DMS53 treated with DMSO at 0.1 percent for 48 hours (cell line): ENCODE results near the gene ADGRG6.

Experiments
- DNase-seq: peaks from one replicate; lab custom pipeline; 2025; ENCODE audit not compliant: unreplicated experiment; lab: John Stamatoyannopoulos, UW

The ADGRG6 gene

DNA sequence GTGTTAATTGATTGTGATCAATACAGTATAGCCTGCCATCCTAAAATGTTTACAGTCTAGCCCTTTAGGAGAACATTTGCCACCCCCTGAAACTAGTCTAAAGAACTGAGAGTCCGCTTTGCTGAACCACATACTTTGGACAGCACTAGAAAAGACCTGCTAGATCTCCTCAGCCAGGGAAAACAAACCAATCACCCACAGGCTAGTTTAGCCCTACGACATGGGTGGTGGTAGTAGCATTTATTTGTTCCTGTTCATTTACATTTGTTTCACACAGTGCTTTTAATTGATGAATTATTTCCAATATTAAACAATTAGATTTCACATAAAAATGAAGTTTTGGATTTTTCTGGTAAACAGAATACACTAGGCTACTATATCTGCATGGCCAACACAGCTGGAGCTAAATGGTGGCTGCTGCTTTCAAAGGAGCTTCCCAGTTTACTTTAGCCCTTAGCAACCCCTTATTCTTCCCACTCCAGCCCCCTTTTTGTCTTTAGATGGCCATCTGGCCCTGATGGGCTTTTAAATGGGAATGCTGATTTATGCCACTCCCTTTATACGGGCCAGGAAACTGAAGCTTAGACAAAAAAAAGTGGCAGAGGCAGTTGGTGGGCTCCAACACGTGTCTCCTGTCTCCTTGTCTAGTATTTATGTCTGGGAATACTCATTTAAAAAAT lies 72.4 kb downstream of the ADGRG6 start:
- no peak for DNase-seq

DNA sequence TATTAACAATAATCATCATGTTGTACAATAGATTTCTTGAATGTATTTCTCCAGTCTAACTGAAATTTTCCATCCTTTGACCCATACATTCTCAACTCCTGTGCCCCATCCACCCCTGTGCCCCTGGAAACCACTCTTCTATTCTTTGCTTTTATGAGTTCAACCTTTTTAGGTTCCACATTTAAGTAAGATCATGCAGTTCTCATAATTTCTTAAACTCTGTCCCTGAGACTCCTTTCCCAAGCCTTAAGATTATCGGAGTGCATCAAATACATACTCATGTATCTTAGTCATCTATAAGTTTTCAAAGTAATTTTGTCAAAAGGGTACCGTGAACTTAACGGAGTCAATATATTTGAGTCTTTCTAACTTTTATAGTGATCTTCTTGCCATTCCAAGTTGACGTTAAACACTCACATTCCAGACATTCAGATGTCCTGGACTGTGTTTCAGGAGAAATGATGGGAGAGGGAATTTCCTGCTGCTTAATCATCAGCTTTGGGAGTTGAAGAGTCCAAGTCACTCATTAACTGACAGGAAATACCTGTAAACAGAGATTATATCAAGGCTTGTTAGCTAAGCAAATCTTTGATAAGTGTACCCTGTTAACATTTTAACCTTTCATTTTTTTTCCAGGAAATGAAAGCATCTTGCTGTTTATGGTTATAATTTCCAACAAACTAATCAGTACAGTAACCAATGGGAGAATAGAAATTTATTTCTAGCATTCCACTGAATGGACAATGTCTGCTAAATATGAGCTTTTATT lies 73.3 kb downstream of the ADGRG6 start:
- DNase-seq = peak; percentile 54

- DNase-seq = no peak
Measured at GRCh38 chr6:142376115-142376514, 74.3 kb downstream of the ADGRG6 start.

GRCh38 chr6:142376800-142377496 lies 75.1 kb downstream of the ADGRG6 start:
- no peak for DNase-seq

DNA sequence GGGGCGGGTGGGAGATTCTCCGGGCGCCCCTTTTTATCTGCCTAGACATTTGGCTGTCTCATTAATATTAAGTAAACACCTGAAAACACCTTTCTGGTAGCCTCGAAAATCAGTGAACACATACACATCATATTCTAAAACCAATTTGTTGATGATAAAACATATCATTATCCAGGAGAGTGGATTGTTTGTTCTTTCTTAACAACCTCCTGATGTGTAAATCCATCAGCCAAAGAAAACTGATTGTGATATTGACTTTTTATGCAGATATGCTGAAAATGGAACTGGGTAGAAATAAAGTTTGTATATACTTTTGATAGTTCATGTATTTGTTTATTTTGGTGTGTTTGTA lies 75.7 kb downstream of the ADGRG6 start:
- no peak for DNase-seq

- DNase-seq = peak; percentile 51
Measured at GRCh38 chr6:142378138-142378875, 76.5 kb downstream of the ADGRG6 start.

- DNase-seq = no peak
Measured at GRCh38 chr6:142380626-142381025, 78.8 kb downstream of the ADGRG6 start.

DNA sequence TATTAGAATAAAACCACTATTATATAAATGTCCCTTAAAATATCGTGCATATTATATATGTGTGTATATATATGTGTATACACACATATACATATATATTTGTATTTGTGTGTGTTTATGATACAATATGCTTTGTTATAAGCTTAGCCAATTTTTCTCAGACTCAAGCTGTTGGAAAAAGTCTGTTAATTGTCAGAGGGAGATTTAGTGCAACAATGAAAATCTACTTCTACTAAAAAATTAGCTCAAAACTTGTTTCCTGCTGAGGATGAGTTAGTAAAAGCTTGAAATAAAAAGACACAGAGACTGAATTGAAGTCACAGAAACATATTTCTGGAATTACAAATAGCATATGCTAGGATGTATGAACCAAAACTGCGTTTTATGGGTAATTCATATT lies 79.4 kb downstream of the ADGRG6 start:
- no peak for DNase-seq

DNA sequence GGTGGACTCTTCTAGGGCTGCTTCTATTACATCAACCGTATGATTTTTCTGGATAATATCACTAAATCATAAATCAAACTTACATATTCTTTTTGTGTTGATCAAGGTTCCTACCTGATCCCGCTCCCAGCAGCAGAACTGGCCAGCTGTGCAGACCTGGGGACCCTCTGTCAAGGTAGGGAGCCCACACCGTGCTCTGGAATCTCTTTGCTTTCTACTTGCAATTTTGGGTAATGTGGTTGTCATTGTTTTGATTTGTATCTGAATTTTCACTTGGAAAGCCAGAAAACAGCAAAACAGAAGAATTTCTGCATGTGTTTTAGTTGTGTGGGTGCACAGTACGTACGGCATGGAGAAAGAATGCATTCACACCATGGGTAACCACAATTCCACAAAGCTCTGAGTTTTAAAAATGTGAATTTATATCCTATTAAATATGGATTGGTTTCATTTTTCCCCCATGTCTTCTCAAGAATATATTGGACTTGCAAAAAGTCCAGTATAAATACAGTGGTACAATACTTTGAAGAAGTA lies 80.1 kb downstream of the ADGRG6 start:
- DNase-seq = no peak

DNA sequence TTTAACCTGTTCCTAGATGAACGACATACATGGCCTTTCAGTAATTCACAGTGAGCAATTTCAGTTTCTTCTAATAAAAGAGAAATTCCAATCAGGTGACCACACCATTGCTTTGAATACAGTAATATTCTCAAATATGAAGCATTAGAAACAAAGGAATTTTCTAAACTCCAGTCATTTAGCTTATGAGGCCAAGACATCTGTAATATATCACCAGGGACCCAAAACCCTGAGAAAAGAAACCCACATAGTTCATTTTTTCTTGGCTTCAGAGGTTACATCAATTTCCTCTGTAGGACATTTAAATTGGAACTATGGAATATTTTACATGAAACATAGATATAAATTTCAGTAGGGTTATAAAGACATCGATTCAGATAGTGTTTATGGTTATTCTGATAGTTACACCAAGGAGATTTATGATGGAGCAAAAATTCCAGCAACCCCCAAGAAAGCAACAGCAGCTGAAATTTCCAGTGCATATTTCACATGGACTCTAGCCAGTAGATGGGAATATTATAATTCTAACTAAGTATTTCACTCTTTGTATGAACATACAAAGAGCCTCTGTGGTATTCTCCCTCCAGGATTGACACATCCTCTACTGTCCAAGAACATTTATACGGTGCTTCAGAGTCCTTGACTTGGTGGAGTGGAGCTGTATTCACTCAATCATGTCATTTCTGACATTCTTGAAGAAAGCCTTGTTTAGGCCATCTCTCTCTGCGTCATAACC lies 82.9 kb downstream of the ADGRG6 start:
- DNase-seq = no peak

- DNase-seq = peak; percentile 20
Measured at GRCh38 chr6:142385352-142385751, 83.5 kb downstream of the ADGRG6 start.

- no peak for DNase-seq
Measured at GRCh38 chr6:142386657-142387056, 84.8 kb downstream of the ADGRG6 start.

DNA sequence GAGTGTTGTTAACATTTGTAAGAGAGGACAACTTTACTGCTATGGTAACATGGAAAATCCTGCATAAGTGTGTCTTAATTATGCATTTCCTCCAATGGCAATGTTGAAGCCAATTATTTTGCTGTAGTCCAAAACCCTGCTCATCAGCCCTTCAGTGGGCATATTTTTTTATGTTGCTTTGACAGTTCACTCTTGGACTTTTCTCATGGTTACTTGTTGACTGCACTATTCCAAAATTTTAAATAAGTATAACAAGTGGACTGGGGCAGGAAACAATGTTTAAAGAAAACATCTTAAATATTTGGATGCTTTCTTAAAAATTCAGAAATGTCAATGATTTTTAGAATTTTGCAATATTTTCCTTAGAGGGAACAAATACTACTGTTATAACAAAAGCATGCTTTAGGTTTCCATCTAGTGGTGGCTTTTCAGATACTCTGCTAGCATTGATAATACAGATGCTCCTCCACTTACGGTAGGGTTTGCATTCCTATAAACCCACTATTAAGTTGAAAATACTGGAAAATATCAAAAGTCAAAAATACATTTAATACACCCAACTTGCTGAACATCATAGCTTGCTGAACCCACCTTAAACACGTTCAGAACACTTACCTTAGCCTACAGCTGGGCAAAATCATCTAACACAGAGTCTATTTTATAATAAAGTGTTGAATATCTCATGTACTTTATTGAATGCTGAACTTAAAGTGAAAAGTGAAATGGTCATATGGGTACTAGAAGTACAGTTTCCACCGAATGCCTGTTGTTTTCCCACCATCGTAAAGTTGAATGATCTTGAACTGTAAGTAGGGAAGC lies 86.4 kb downstream of the ADGRG6 start:
- peak; percentile 60 for DNase-seq

GRCh38 chr6:142395266-142395665 lies 93.5 kb downstream of the ADGRG6 start:
- DNase-seq = no peak

- no peak for DNase-seq
Measured at GRCh38 chr6:142395768-142396231, 94.0 kb downstream of the ADGRG6 start.

GRCh38 chr6:142398353-142398752 lies 96.5 kb downstream of the ADGRG6 start:
- no peak for DNase-seq

- DNase-seq = no peak
Measured at GRCh38 chr6:142399739-142400138, 97.9 kb downstream of the ADGRG6 start.

DNA sequence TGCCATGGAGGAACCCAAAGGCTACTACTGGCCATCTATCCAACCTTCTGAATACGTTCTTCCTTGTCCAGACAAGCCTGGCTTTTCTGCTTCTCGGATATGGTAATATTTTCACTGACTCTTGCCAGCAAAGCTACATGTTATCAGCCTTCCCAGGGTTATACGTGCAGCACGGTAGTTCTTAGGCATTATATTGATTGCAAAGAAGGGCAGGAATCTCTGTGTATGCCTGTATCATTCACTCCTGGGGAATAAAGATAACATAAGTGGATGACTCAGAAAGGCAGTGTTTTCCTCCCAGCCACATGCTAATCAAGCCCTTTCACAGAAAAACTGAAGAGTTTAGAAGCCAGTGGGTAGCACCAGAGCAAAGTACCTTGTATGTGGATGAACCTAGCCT lies 98.7 kb downstream of the ADGRG6 start:
- peak; percentile 42 for DNase-seq

DNA sequence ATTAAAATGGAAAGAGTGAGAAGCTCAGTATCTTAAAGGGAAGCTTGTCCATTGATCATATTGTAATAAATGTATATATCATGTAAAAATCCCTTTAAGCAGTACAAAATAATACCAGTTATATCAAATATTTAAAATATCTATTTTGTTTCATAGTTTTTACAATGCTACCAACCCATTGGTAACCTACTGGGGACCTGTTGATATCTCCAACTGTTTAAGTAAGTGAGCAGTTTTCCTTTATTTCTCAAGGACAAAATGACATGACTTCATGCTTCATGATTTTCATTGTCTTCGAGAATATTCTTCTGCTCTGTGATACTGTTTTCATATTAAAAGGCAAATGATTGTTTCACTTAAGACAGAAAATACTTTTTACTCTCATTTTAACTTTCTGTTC lies 100.0 kb downstream of the ADGRG6 start:
- DNase-seq = no peak

DNA sequence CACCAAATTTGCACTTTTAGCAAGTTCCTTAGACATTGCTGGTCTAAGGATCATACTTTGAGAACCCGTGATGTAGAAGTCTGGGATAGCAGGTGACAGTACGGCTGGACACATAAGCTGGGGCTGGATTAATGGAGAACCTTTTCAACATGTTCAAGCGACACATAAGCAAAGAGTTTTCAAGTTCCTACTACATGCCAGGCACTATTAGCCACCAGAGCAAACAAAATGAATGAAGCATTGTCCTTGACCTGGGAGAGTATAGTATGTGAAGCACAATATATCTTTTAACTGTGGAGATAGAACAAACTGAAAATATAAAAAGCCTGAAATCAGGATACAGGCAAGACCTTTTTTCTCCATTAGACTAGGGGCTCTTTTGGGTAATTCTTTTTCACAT lies 102.9 kb downstream of the ADGRG6 start:
- DNase-seq = no peak
